ENCODE results near the gene TCTN1. TPM values are rescaled to one million over a fixed set of nuclear protein-coding genes. Genes with fewer than 3 reads are reported as not detected.
"Not testable (repeated sequence)": the region's sequence is repeated elsewhere in the genome, so short reads cannot be mapped to it uniquely, and the experiment has no call there.

Gene TCTN1
- total RNA-seq, 1 experiment from 2014 or later = 27.0 TPM

DNA sequence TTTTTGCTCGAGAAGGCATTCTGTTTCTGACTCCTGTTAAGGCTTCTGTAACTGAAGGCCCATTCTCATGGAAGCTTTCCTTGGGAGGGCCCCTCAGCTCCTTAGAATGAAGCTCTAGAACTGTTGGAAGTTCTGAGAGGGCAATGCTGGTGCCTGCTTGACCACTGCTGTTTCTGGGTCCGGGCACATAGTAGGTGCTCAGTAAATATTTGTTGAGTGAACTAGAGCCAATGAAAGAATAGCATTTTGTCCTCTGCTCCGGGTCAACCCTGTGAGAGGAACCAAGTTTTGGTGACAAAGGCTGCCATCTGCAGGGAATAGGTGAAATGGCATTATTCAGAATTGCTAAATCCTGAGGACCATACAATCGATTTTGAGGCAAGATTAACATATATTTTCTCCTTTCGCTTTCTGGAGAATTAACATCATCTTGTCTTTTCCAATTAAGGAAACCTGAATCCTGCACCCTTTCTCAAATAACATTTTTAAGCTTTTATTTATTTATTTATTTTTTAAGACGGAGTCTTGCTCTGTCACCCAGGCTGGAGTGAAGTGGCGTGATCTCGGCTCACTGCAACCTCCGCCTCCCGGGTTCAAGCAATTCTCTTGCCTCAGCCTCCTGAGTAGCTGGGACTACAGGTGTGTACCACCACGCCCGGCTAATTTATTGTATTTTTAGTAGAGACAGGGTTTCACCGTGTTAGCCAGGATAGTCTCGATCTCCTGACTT is 11.7 kb upstream of the TCTN1 start:
- H3K9me3 ChIP-seq (ENCODE audit: control insufficient read depth in 1 of 2, insufficient read depth in 1 of 2, low read depth in 1 of 2, low read length in 2 of 2); H3K79me2 ChIP-seq (ENCODE audit: insufficient read depth, low read length); H3K4me3 ChIP-seq (replicated peaks in 1 of 2; ENCODE audit: low read depth in 1 of 2, low read length in 2 of 2); BruUV-seq (replicated peaks); H3K36me3 ChIP-seq (ENCODE audit: control insufficient read depth in 1 of 2, insufficient read depth in 2 of 2, low read length in 2 of 2); H3K4me1 ChIP-seq (ENCODE audit: control insufficient read depth in 1 of 2, insufficient read depth in 2 of 2, low read length in 2 of 2); H3K27me3 ChIP-seq (ENCODE audit: insufficient read depth, low read length); H4K20me1 ChIP-seq (ENCODE audit: insufficient read depth); H3K9me2 ChIP-seq (ENCODE audit: insufficient read depth); H3K27ac ChIP-seq (ENCODE audit: low read depth, low read length); H3K9ac ChIP-seq (ENCODE audit: low read length); H3K4me2 ChIP-seq (ENCODE audit: low read length): not testable (repeated sequence)
- POLR2A ChIA-PET = interaction anchor here (2.9 kb wide), 1 partner anchor 133 kb away, joined by 10 read pairs; the partner anchor contains the start of genes FAM216A and GPN3
- RAD21 ChIA-PET (ENCODE audit: low non-redundant PET in 1 of 2, low total read pairs in 2 of 2, uncharacterized antibody in 2 of 2, unreplicated experiment in 2 of 2) = interaction anchor here (0.9 to 1.8 kb wide), 4 partner anchors 89 to 171 kb away, joined by 3 to 7 read pairs (median 4); partner anchors contain the start of gene ARPC3 (in 2 of the 2)
- intact Hi-C loops (cut with micrococcal nuclease) = loop anchor here (1.0 to 10.0 kb wide), 6 partner anchors 89 to 501 kb away; partner anchors contain the start of genes ARPC3, FAM216A and GPN3
- DNase-seq (ENCODE audit: low read depth, low spot score) (peak; percentile 59), ATAC-seq (peak; percentile 89)
- TF ChIP-seq, protein P1, sequence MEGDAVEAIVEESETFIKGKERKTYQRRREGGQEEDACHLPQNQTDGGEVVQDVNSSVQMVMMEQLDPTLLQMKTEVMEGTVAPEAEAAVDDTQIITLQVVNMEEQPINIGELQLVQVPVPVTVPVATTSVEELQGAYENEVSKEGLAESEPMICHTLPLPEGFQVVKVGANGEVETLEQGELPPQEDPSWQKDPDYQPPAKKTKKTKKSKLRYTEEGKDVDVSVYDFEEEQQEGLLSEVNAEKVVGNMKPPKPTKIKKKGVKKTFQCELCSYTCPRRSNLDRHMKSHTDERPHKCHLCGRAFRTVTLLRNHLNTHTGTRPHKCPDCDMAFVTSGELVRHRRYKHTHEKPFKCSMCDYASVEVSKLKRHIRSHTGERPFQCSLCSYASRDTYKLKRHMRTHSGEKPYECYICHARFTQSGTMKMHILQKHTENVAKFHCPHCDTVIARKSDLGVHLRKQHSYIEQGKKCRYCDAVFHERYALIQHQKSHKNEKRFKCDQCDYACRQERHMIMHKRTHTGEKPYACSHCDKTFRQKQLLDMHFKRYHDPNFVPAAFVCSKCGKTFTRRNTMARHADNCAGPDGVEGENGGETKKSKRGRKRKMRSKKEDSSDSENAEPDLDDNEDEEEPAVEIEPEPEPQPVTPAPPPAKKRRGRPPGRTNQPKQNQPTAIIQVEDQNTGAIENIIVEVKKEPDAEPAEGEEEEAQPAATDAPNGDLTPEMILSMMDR (IDR thresholded peaks at IDR 0.05 in 2 of 3, conservative IDR thresholded peaks at IDR 0.05 in 1 of 3; ENCODE audit: borderline replicate concordance in 1 of 3, insufficient read depth in 1 of 3, low read depth in 2 of 3, low read length in 2 of 3) = peak; percentile 64 to 87 (median 80)
- 0 out of 2 replicates have a peak, but pooled peaks have one; percentile 37 for TF ChIP-seq CEBPB (IDR thresholded peaks at IDR 0.05; ENCODE audit: low read depth)
- peak; percentile 94 for TF ChIP-seq RAD21 (IDR thresholded peaks at IDR 0.05; ENCODE audit: low read depth)
- TF ChIP-seq CBX3 (IDR thresholded peaks at IDR 0.05; ENCODE audit: low read depth) = peak; percentile 52; the same call in 1 of the 2 replicates
- H2AFZ ChIP-seq (ENCODE audit: low read depth, low read length, poor library complexity, severe bottlenecking) = peak overlapping the region; percentile 82
- CTCF ChIA-PET = interaction anchor here (0.7 to 5.6 kb wide), 12 partner anchors 11 to 748 kb away, joined by 3 to 57 read pairs (median 6); partner anchors contain the start of genes ARPC3, FAM216A, GPN3 and RAD9B

DNA sequence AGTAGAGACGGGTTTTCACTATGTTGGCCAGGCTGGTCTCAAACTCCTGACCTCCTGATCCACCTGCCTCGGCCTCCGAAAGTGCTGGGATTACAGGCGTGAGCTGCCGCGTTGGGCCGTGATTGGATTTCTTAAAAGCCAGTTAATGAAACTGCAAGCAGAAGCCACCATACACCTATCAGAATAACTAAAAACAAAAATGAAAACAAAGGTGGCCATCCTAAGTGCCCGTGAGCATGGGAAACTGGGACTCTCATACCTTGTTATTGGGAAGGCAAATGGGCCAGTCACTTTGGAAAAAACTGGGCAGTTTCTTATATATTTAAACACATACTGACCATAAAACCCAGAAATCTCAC is 7.7 kb upstream of the TCTN1 start:
- H3K4me2 ChIP-seq (ENCODE audit: low read length) = no peak overlapping the region
- intact Hi-C loops (cut with micrococcal nuclease) = loop anchor here (10.0 kb wide), 1 partner anchor 279 kb away; no protein-coding TSS in a partner anchor
- H4K20me1 ChIP-seq (ENCODE audit: insufficient read depth) = no peaks in the 10 kb centered on the region
- H3K4me3 ChIP-seq (replicated peaks in 1 of 2; ENCODE audit: low read depth in 1 of 2, low read length in 2 of 2) = no peak overlapping the region
- ATAC-seq (no peak), DNase-seq (ENCODE audit: low read depth, low spot score) (no peak)
- H3K79me2 ChIP-seq (ENCODE audit: insufficient read depth, low read length) = no peaks in the 10 kb centered on the region
- no TSS peak for BruUV-seq (replicated peaks)
- H3K9me2 ChIP-seq (ENCODE audit: insufficient read depth) = no peaks in the 10 kb centered on the region
- no peaks in the 10 kb centered on the region for H3K9me3 ChIP-seq (ENCODE audit: control insufficient read depth in 1 of 2, insufficient read depth in 1 of 2, low read depth in 1 of 2, low read length in 2 of 2)
- RAD21 ChIA-PET (ENCODE audit: low non-redundant PET in 1 of 2, low total read pairs in 2 of 2, uncharacterized antibody in 2 of 2, unreplicated experiment in 2 of 2) = no interaction called here
- H3K9ac ChIP-seq (ENCODE audit: low read length) = no peak overlapping the region
- TF ChIP-seq SIN3A (IDR thresholded peaks at IDR 0.05; ENCODE audit: low read depth) (no peak), POLR2A (IDR thresholded peaks at IDR 0.05; ENCODE audit: borderline replicate concordance, extremely low read depth, insufficient read depth, insufficient read length) (no peak), TCF7L2 (IDR thresholded peaks at IDR 0.05; ENCODE audit: borderline replicate concordance, extremely low read depth, insufficient read depth, insufficient read length) (no peak), RAD21 (IDR thresholded peaks at IDR 0.05; ENCODE audit: low read depth) (no peak), JUND (IDR thresholded peaks at IDR 0.05) (no peak), YY1 (IDR thresholded peaks at IDR 0.05; ENCODE audit: extremely low read depth, insufficient replicate concordance, low read depth, low read length) (no peak), POLR2AphosphoS5 (IDR thresholded peaks at IDR 0.05; ENCODE audit: low read depth, low read length) (no peak), SRF (IDR thresholded peaks at IDR 0.05; ENCODE audit: low read depth) (no peak)
- TF ChIP-seq, protein P2, sequence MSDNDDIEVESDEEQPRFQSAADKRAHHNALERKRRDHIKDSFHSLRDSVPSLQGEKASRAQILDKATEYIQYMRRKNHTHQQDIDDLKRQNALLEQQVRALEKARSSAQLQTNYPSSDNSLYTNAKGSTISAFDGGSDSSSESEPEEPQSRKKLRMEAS (IDR thresholded peaks at IDR 0.05) = no peak
- TF ChIP-seq, protein P3, sequence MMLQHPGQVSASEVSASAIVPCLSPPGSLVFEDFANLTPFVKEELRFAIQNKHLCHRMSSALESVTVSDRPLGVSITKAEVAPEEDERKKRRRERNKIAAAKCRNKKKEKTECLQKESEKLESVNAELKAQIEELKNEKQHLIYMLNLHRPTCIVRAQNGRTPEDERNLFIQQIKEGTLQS (IDR thresholded peaks at IDR 0.05) = no peak
- CTCF ChIA-PET = no interaction called here
- H3K27me3 ChIP-seq (ENCODE audit: insufficient read depth, low read length) = no peaks in the 10 kb centered on the region
- H3K36me3 ChIP-seq (ENCODE audit: control insufficient read depth in 1 of 2, insufficient read depth in 2 of 2, low read length in 2 of 2) = no peaks in the 10 kb centered on the region
- POLR2A ChIA-PET = interaction anchor here (0.7 kb wide), 1 partner anchor 63 kb away, joined by 5 read pairs; no protein-coding TSS in a partner anchor
- H2AFZ ChIP-seq (ENCODE audit: low read depth, low read length, poor library complexity, severe bottlenecking) = no peak overlapping the region
- no peak overlapping the region for H3K27ac ChIP-seq (ENCODE audit: low read depth, low read length)
- peaks cover 7 to 14% of the 10 kb centered on the region in 2 experiments; a peak in 3 of 4 replicates for H3K4me1 ChIP-seq (ENCODE audit: control insufficient read depth in 1 of 2, insufficient read depth in 2 of 2, low read length in 2 of 2)

All from HCT116 (cell line).